ENCODE data around the gene MLST8.

DNA sequence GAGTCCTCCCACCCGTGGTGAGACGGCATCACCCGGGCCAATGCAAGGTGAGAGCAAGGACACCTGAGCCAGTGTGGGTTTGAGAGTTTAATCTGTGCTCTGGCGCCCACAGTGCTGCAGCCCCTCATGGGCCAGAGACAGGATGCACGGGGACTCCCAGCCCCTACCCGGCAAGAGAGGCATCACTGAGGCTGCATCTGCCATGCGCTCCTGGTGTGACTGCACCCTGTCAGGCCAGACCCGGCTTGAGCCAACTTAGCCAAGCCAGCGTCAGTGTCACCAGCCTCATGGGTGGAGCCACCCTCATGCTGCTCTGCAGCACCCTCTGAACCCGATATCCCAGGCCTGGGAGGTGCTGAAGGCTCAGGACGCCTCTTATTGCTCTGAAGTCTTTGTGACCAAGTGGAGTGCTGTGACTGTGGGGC is 6.7 kb downstream of the MLST8 start:
- TF ChIP-seq, protein P1, sequence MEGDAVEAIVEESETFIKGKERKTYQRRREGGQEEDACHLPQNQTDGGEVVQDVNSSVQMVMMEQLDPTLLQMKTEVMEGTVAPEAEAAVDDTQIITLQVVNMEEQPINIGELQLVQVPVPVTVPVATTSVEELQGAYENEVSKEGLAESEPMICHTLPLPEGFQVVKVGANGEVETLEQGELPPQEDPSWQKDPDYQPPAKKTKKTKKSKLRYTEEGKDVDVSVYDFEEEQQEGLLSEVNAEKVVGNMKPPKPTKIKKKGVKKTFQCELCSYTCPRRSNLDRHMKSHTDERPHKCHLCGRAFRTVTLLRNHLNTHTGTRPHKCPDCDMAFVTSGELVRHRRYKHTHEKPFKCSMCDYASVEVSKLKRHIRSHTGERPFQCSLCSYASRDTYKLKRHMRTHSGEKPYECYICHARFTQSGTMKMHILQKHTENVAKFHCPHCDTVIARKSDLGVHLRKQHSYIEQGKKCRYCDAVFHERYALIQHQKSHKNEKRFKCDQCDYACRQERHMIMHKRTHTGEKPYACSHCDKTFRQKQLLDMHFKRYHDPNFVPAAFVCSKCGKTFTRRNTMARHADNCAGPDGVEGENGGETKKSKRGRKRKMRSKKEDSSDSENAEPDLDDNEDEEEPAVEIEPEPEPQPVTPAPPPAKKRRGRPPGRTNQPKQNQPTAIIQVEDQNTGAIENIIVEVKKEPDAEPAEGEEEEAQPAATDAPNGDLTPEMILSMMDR (IDR thresholded peaks at IDR 0.05; ENCODE audit: borderline replicate concordance, extremely low read depth, low read length, poor library complexity, severe bottlenecking): no peak
- no peak for TF ChIP-seq EZH2 (IDR thresholded peaks at IDR 0.05; ENCODE audit: borderline replicate concordance, low read depth, low read length, severe bottlenecking)

Measured in DND-41 (cell line).